Fibroblast of lung (primary cell): ENCODE measurements around the gene B3GNT8.

Experiments
- CTCF ChIP-seq, 2 donors: IDR thresholded peaks in 1 of 2; conservative IDR thresholded peaks in 1 of 2; 1 replicate in 1 of 2; 2 replicates in 1 of 2; pipeline ENCODE4 v1.5.1; 2011 to 2012; ENCODE audit warnings: low read length in 2 of 2, control low read depth in 1 of 2, inconsistent platforms in 1 of 2, low read depth in 1 of 2, mild to moderate bottlenecking in 1 of 2
- EZH2 ChIP-seq: IDR thresholded peaks from 2 replicates; pipeline ENCODE4 v1.5.1; 2012; ENCODE audit warnings: low read length, control low read depth, mild to moderate bottlenecking; ENCODE audit errors: missing control alignments

- TF ChIP-seq CTCF (conservative IDR thresholded peaks at IDR 0.05 in 1 of 2, IDR thresholded peaks at IDR 0.05 in 1 of 2; ENCODE audit: low read depth in 1 of 2, low read length in 2 of 2) (no peak), EZH2 (no peak)
These were observed 15.5 kb upstream of the B3GNT8 start, which contains the start of gene ERICH4 for GRCh38 chr19:41442473-41443355.
